B cell (primary cell): ENCODE data around the gene CYP4F11. TPM values are rescaled to one million over a fixed set of nuclear protein-coding genes. Genes with fewer than 3 reads are reported as not detected.

Experiments
- ATAC-seq: fragments of 200-7000 bp; cut with Tn5 transposase; one replicate; pipeline ENCODE4 v1.10.0; 2021; ENCODE audit warnings: low read depth, mild to moderate bottlenecking, moderate number of reproducible peaks, moderate library complexity
- CTCF ChIA-PET: fragments of 350-600 bp; sonication (Branson Sonifier 250); formaldehyde crosslinking; loops from one replicate; lab custom pipeline; 2021; ENCODE audit warnings: antibody characterized with exemption, inconsistent platforms; lab: Charles Lee
- POLR2A ChIA-PET: fragments of 350-600 bp; sonication (Branson Sonifier 250); formaldehyde crosslinking; loops from one replicate; lab custom pipeline; 2021; ENCODE audit warnings: antibody characterized with exemption; lab: Charles Lee
- DNase-seq: peaks from one replicate; pipeline ENCODE4 v3.0.0; 2013
- H2AFZ ChIP-seq: 2 replicates; pipeline ENCODE4 v1.6.1; 2012; ENCODE audit warnings: mild to moderate bottlenecking, low read depth, low read length; ENCODE audit not compliant: insufficient read depth, poor library complexity, severe bottlenecking
- H3K27ac ChIP-seq, 2 donors: 1 replicate in 1 of 2; 2 replicates in 1 of 2; pipeline ENCODE4 v1.5.1; 2012 to 2013; ENCODE audit warnings: low read length in 2 of 2, mild to moderate bottlenecking in 2 of 2, moderate library complexity in 1 of 2
- H3K27me3 ChIP-seq, 4 experiments: fragments of 200-600 bp in 1 of 4; sonication (generic) in 1 of 4; replicated peaks in 1 of 4; 1 replicate in 2 of 4; 2 replicates in 2 of 4; pipeline versions ENCODE4 v1.6.1 to v1.7.0; 2013 to 2016; ENCODE audit warnings: low read length in 3 of 4, mild to moderate bottlenecking in 2 of 4, mixed read lengths in 1 of 4, moderate library complexity in 1 of 4; ENCODE audit not compliant: insufficient read depth in 4 of 4, control insufficient read depth in 3 of 4; ENCODE audit errors: control extremely low read depth in 1 of 4
- H3K36me3 ChIP-seq, 2 experiments: replicated peaks in 1 of 2; 1 replicate in 1 of 2; 2 replicates in 1 of 2; pipeline versions ENCODE4 v1.6.1 to v1.7.1; 2013; ENCODE audit warnings: low read length in 1 of 2; ENCODE audit not compliant: insufficient read depth in 2 of 2, control insufficient read depth in 1 of 2; ENCODE audit errors: control extremely low read depth in 1 of 2, extremely low read depth in 1 of 2
- H3K4me1 ChIP-seq, 2 donors: fragments of 200-600 bp in 1 of 2; sonication (generic) in 1 of 2; 1 replicate in 1 of 2; 2 replicates in 1 of 2; pipeline versions ENCODE4 v1.5.1 to v1.6.1; 2013 to 2017; ENCODE audit warnings: low read length in 2 of 2; ENCODE audit not compliant: control insufficient read depth in 2 of 2, insufficient read depth in 2 of 2
- H3K4me2 ChIP-seq: replicated peaks from 2 replicates; pipeline ENCODE3; 2012; ENCODE audit warnings: mild to moderate bottlenecking, low read depth, low read length; ENCODE audit not compliant: poor library complexity, severe bottlenecking
- H3K4me3 ChIP-seq, 5 experiments: fragments of 200-600 bp in 1 of 5; sonication (generic) in 1 of 5; 1 replicate in 3 of 5; 2 replicates in 2 of 5; pipeline versions ENCODE4 v1.5.1 to v1.7.0; 2011 to 2016; ENCODE audit warnings: low read length in 4 of 5, mild to moderate bottlenecking in 4 of 5, low read depth in 2 of 5, control low read depth in 1 of 5, moderate library complexity in 1 of 5; ENCODE audit not compliant: insufficient read depth in 1 of 5; ENCODE audit errors: control extremely low read depth in 1 of 5, extremely low read depth in 1 of 5
- H3K79me2 ChIP-seq: fragments of 200-600 bp; sonication (generic); one replicate; pipeline ENCODE4 v1.6.0; 2016; ENCODE audit warnings: low read length; ENCODE audit not compliant: control insufficient read depth, insufficient read depth
- H3K9ac ChIP-seq: fragments of 200-600 bp; sonication (generic); 2 replicates; pipeline ENCODE4 v1.6.1; 2017; ENCODE audit warnings: mild to moderate bottlenecking, low read length, moderate library complexity
- H3K9me3 ChIP-seq, 3 donors: one replicate each; pipeline versions ENCODE4 v1.6.1 to v1.7.1; 2013; ENCODE audit warnings: low read length in 2 of 3; ENCODE audit not compliant: control insufficient read depth in 2 of 3, insufficient read depth in 1 of 3; ENCODE audit errors: control extremely low read depth in 1 of 3
- H4K20me1 ChIP-seq: 2 replicates; pipeline ENCODE4 v1.6.0; 2012; ENCODE audit warnings: mild to moderate bottlenecking, low read length; ENCODE audit not compliant: insufficient read depth, control insufficient read depth, poor library complexity, severe bottlenecking
- H3K27ac Mint-ChIP-seq: one replicate; pipeline ENCODE4 v1.8.0; 2021; ENCODE audit warnings: mixed read lengths
- H3K27me3 Mint-ChIP-seq: one replicate; pipeline ENCODE4 v1.8.0; 2021; ENCODE audit warnings: mixed read lengths
- H3K4me1 Mint-ChIP-seq: one replicate; pipeline ENCODE4 v1.8.0; 2021; ENCODE audit warnings: mixed read lengths
- H3K4me3 Mint-ChIP-seq: one replicate; pipeline ENCODE4 v1.8.0; 2021; ENCODE audit warnings: mixed read lengths
- H3K9me3 Mint-ChIP-seq: one replicate; pipeline ENCODE4 v1.8.0; 2022; ENCODE audit warnings: mixed read lengths; ENCODE audit not compliant: insufficient read depth
- CTCF ChIP-seq: fragments of 200-600 bp; IDR thresholded peaks from one replicate; pipeline ENCODE4 v1.8.0; 2022; ENCODE audit warnings: antibody characterized with exemption, mild to moderate bottlenecking
- EZH2 ChIP-seq: IDR thresholded peaks from 2 replicates; pipeline ENCODE4 v1.6.1; 2012; ENCODE audit warnings: borderline replicate concordance, low read depth, mild to moderate bottlenecking, moderate library complexity, low read length; ENCODE audit not compliant: insufficient read depth, poor library complexity, severe bottlenecking
- WGBS: methylation state at CpG from one replicate; pipeline ENCODE4 v1.1.5; 2013; ENCODE audit warnings: missing lambda C conversion rate; ENCODE audit not compliant: insufficient coverage; 5-methylcytosine and 5-hydroxymethylcytosine counted together
- intact Hi-C: fragments of 100-400 bp; cut with micrococcal nuclease; formaldehyde crosslinking; loops from one replicate; pipeline ENCODE4 v1.10.0; 2022
- polyA plus RNA-seq: library from polyadenylated mRNA; depleted of rRNA; stranded (reverse); fragments of >200 nt; gene quantifications from 2 replicates; pipeline ENCODE4 v1.2.3, GENCODE V29; 2012
- total RNA-seq, 2 donors: library from RNA; stranded (reverse); fragments of 120-200 nt in 1 of 2; gene quantifications; 1 replicate in 1 of 2; 2 replicates in 1 of 2; pipeline versions ENCODE4 v1.2.3 to v1.2.4, GENCODE V29; 2013 to 2022

CYP4F11 gene
- total and polyA plus RNA-seq, 2 donors (not counting 1 experiment from before 2014, with no cell fraction given) = not detected

- CTCF ChIA-PET = no interaction called here
Measured at GRCh38 chr19:15937771-15938170, 3.4 kb upstream of the CYP4F11 start.

GRCh38 chr19:15936950-15937349 lies 2.6 kb upstream of the CYP4F11 start:
- H3K4me1 ChIP-seq = no peaks in the 10 kb centered on the region
- no peak overlapping the region for H3K27ac ChIP-seq
- ChIA-PET CTCF (no interaction called here), POLR2A (no interaction called here)
- Mint-ChIP-seq H3K27me3 (peaks cover 18% of the 10 kb centered on the region), H3K4me1 (peaks cover 4% of the 10 kb centered on the region), H3K4me3 (no peak overlapping the region), H3K9me3 (no peaks in the 10 kb centered on the region), H3K27ac (no peak overlapping the region)
- no peak overlapping the region for H3K4me2 ChIP-seq
- intact Hi-C loops = no loop called here
- H3K9me3 ChIP-seq = peaks cover 3 to 22% (median 3%) of the 10 kb centered on the region in 3 donors
- H3K36me3 ChIP-seq = no peaks in the 10 kb centered on the region
- peaks cover 0 to 14% (median under 1%) of the 10 kb centered on the region in 4 experiments for H3K27me3 ChIP-seq
- no peak for TF ChIP-seq EZH2
- no peak for TF ChIP-seq CTCF
- no peak overlapping the region for H2AFZ ChIP-seq
- no peaks in the 10 kb centered on the region for H3K79me2 ChIP-seq
- DNase-seq = no peak
- H3K9ac ChIP-seq = no peak overlapping the region
- H4K20me1 ChIP-seq = no peaks in the 10 kb centered on the region
- WGBS = no CpG with 5 or more reads among the region's 2 CpGs
- no peak for ATAC-seq
- H3K4me3 ChIP-seq = no peak overlapping the region

More at GRCh38 chr19:15937771-15938170, 3.4 kb upstream of the CYP4F11 start:
- TF ChIP-seq EZH2 (no peak), CTCF (no peak)
- Mint-ChIP-seq H3K4me1 (peaks cover 4% of the 10 kb centered on the region), H3K4me3 (no peak overlapping the region), H3K27me3 (peaks cover 21% of the 10 kb centered on the region), H3K9me3 (no peaks in the 10 kb centered on the region), H3K27ac (no peak overlapping the region)
- DNase-seq = no peak
- Histone ChIP-seq H3K9me3 (peaks cover 3 to 22% (median 3%) of the 10 kb centered on the region in 3 donors), H3K4me2 (no peak overlapping the region), H2AFZ (no peak overlapping the region), H3K36me3 (no peaks in the 10 kb centered on the region), H4K20me1 (no peaks in the 10 kb centered on the region), H3K9ac (no peak overlapping the region), H3K4me3 (no peak overlapping the region), H3K79me2 (no peaks in the 10 kb centered on the region), H3K27me3 (peaks cover 0 to 14% (median 1%) of the 10 kb centered on the region in 4 experiments), H3K27ac (no peak overlapping the region), H3K4me1 (no peaks in the 10 kb centered on the region)
- ATAC-seq = no peak
- POLR2A ChIA-PET = no interaction called here
- intact Hi-C loops = no loop called here
- WGBS = 45% methylated on average over 2 of the region's 2 CpGs
